Gastrocnemius medialis (tissue), 4 donors: ENCODE data around the gene MRPS18C. TPM values are rescaled to one million over a fixed set of nuclear protein-coding genes. Genes with fewer than 3 reads are reported as not detected.
A peak's percentile ranks its signal among the peaks of the same experiment; 100 is the strongest.

Source experiments
- ATAC-seq, 2 donors: fragments of 150-250 bp; one replicate each; pipeline ENCODE4 v1.9.1; 2016
- DNase-seq, 2 donors: peaks; one replicate each; pipeline ENCODE4 v3.0.0-alpha.2; 2019
- H3K27ac ChIP-seq, 4 donors: fragments of 200-600 bp; sonication (generic); 1 replicate in 1 of 4; 2 replicates in 3 of 4; pipeline ENCODE4 v1.5.1; 2016 to 2018; ENCODE audit warnings: mild to moderate bottlenecking in 2 of 4, moderate library complexity in 1 of 4
- H3K27me3 ChIP-seq, 3 donors: fragments of 200-600 bp; sonication (generic) in 2 of 3; 1 replicate in 1 of 3; 2 replicates in 2 of 3; pipeline versions ENCODE4 v1.5.1 to v1.6.0; 2016 to 2019; ENCODE audit warnings: mild to moderate bottlenecking in 1 of 3, moderate library complexity in 1 of 3
- H3K36me3 ChIP-seq, 2 donors: fragments of 200-600 bp; sonication (generic) in 1 of 2; one replicate each; pipeline ENCODE4 v1.5.1; 2017 to 2018
- H3K4me1 ChIP-seq, 2 donors: fragments of 200-600 bp; sonication (generic) in 1 of 2; one replicate each; pipeline ENCODE4 v1.5.1; 2016 to 2017; ENCODE audit warnings: mild to moderate bottlenecking in 2 of 2
- H3K4me3 ChIP-seq, 4 donors: fragments of 200-600 bp; sonication (generic) in 3 of 4; 1 replicate in 1 of 4; 2 replicates in 3 of 4; pipeline ENCODE4 v1.5.1; 2016 to 2019; ENCODE audit warnings: mild to moderate bottlenecking in 2 of 4
- H3K9me3 ChIP-seq, 3 donors: fragments of 200-600 bp; sonication (generic) in 2 of 3; 1 replicate in 1 of 3; 2 replicates in 2 of 3; pipeline ENCODE4 v1.5.1; 2016 to 2019
- POLR2A ChIP-seq, 2 donors: fragments of 450-650 bp; IDR thresholded peaks; one replicate each; pipeline ENCODE4 v1.6.1; 2017; ENCODE audit warnings: antibody characterized with exemption in 2 of 2, mild to moderate bottlenecking in 2 of 2, moderate library complexity in 2 of 2
- in situ Hi-C, 4 donors: fragments of 200-750 bp; cut with MboI; loops; one replicate each; pipeline versions ENCODE4 v1.15.0 to v1.8.0; 2017; ENCODE audit warnings: low sequenced_read_pairs in 4 of 4
- intact Hi-C: fragments of 100-400 bp; cut with DNase I; formaldehyde crosslinking; loops from one replicate; pipeline ENCODE4 v1.15.1; 2023; ENCODE audit warnings: low total_unique reads
- total RNA-seq, 4 donors: library from RNA; depleted of rRNA; stranded (reverse); fragments of >200 nt; gene quantifications; one replicate each; pipeline versions ENCODE4 v1.1.0 to v1.2.3, GENCODE V29; 2016
- TF ChIP-seq, protein P1 (sequence below), 5 experiments: fragments of 450-650 bp in 3 of 5; fragments of 200-600 bp in 2 of 5; sonication (generic) in 2 of 5; IDR thresholded peaks in 4 of 5; conservative IDR thresholded peaks in 1 of 5; 1 replicate in 4 of 5; 2 replicates in 1 of 5; pipeline ENCODE4 v1.5.1; 2016 to 2019; ENCODE audit warnings: antibody characterized with exemption in 5 of 5, mild to moderate bottlenecking in 3 of 5, moderate library complexity in 3 of 5

MRPS18C gene
- total RNA-seq: 10 to 100 TPM; 22.2 to 57.9 (median 33.8) TPM

DNA sequence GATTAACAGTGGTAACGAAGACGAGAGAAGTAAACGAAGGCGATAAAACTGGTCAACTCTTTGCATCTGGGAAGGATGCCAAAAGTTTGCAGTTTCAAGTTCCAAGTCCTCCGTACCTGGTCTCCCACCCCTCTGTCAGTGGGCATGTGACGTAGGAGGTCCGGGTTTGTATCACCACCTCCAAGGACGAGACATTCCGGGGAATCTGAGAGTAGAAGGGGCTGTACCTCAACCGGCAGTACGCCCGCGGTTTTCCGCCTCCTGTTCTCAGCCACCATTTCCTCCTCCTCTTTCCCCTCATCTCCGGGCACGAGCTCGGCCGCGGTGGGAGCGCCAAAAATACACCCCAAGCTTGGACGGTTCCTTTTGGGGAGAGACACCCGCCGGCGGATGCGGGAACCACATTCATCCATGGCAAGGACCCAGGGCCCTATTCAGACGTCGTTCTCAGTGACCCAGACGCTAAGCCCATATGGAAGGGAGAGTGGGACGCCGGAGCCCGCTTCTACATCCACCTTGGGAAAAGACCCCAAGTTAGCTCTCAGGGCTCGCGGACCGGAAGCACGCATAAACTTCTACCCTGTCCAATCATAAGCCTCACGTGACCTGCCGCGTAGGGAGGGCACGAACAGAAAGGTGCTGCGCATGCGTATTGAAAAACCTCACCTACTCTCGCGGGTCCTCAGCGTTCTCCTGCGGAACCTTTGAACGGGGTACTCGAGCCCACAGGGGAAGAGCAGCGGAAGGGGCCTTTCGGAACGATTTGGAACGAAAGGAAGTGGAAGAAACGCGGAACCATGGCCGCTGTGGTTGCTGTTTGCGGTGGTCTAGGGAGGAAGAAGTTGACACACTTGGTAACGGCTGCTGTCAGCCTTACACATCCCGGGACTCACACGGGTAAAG lies at the start of gene MRPS18C, which contains the start of gene HELQ:
Gene MRPS18C, plus strand, starts transcription at position 778 of the 903 bp plus-strand sequence. Its CDS starts 20 bp downstream, at position 798.
Gene HELQ, minus strand, starts transcription at position 543 of the 903 bp plus-strand sequence. Its CDS starts 130 bp downstream, at position 413.
- intact Hi-C loops: loop anchor here (1.0 to 10.0 kb wide), 6 partner anchors 30 to 1083 kb away; partner anchors contain the start of genes ABRAXAS1, COQ2, HNRNPD and SEC31A

DNA sequence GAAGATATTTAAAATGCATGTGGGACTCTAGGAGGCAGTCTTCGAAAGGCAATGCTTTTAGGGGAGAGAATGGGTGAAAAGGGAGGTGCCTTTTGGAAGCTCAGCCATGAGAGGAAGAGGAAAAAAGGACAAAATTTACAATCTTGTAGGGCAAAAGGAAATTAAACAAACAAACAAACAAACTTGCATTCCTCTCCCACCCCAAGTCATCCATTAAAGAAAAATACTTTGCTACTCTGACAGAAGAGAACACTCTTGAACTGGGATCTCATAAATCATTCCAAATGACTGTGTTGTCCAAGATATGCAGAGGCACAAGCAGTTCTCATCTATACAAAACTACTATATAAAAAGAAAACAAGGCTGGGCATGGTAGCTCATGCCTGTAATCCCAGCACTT lies 47.0 kb upstream of the MRPS18C start:
- in situ Hi-C loops (no loop called here), intact Hi-C loops (no loop called here)
- Histone ChIP-seq H3K27ac (no peak overlapping the region), H3K27me3 (no peaks in the 10 kb centered on the region), H3K9me3 (no peaks in the 10 kb centered on the region), H3K4me1 (no peaks in the 10 kb centered on the region), H3K36me3 (peaks cover 0 to 40% of the 10 kb centered on the region in 2 donors), H3K4me3 (no peak overlapping the region)
- ATAC-seq (no peak), DNase-seq (no peak)
- TF ChIP-seq, protein P1, sequence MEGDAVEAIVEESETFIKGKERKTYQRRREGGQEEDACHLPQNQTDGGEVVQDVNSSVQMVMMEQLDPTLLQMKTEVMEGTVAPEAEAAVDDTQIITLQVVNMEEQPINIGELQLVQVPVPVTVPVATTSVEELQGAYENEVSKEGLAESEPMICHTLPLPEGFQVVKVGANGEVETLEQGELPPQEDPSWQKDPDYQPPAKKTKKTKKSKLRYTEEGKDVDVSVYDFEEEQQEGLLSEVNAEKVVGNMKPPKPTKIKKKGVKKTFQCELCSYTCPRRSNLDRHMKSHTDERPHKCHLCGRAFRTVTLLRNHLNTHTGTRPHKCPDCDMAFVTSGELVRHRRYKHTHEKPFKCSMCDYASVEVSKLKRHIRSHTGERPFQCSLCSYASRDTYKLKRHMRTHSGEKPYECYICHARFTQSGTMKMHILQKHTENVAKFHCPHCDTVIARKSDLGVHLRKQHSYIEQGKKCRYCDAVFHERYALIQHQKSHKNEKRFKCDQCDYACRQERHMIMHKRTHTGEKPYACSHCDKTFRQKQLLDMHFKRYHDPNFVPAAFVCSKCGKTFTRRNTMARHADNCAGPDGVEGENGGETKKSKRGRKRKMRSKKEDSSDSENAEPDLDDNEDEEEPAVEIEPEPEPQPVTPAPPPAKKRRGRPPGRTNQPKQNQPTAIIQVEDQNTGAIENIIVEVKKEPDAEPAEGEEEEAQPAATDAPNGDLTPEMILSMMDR (IDR thresholded peaks at IDR 0.05 in 4 of 5, conservative IDR thresholded peaks at IDR 0.05 in 1 of 5): no peak
- TF ChIP-seq POLR2A (IDR thresholded peaks at IDR 0.05): no peak

More for the DNA sequence above, at the start of gene MRPS18C, which contains the start of gene HELQ:
- Histone ChIP-seq H3K36me3 (peaks cover 0 to 34% of the 10 kb centered on the region in 2 donors), H3K27ac (peak within 1 kb of the TSS; percentile 93 to 99 (median 98)), H3K27me3 (no peaks in the 10 kb centered on the region), H3K4me1 (peaks cover 20 to 31% of the 10 kb centered on the region in 2 donors), H3K9me3 (no peaks in the 10 kb centered on the region), H3K4me3 (peak within 1 kb of the TSS; percentile 79 to 98 (median 92))
- DNase-seq (peak; percentile 98), ATAC-seq (peak; percentile 99 to 100)
- peak; percentile 77 to 78 for TF ChIP-seq POLR2A (IDR thresholded peaks at IDR 0.05)
- TF ChIP-seq, protein P1 (IDR thresholded peaks at IDR 0.05 in 4 of 5, conservative IDR thresholded peaks at IDR 0.05 in 1 of 5): peak in 3 of 5 experiments; percentile 7 to 44 (median 19)
- in situ Hi-C loops: loop anchor here (10.0 to 25.0 kb wide), 7 partner anchors 168 to 1018 kb away; partner anchors contain the start of genes ENOPH1 (in 3 of the 4), HNRNPDL (in 3 of the 4), COPS4 (in 2 of the 4) and COQ2 (in 2 of the 4)

DNA sequence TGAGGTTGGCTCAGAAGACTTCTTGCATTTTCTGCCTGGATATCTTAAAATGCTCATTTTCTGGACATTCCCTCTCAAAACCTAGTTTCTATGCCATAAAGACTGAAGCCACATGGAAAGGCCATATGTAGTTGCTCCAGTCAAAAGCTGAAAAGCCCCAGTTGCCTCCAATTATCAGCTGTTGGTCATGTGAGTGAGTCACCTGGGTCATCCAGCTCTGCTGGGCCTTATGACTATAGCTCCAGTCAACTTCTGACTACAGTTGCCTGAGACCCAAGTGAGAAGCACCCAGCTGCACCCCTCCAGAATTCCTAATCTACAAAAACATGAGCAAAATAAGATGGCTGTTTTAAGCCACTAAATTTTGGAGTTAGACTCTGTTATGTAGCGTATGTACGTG lies 42.2 kb upstream of the MRPS18C start:
- Histone ChIP-seq H3K27me3 (no peaks in the 10 kb centered on the region), H3K36me3 (peaks cover under 1 to 60% of the 10 kb centered on the region in 2 donors), H3K27ac (no peak overlapping the region), H3K4me3 (no peak overlapping the region), H3K4me1 (no peaks in the 10 kb centered on the region), H3K9me3 (no peaks in the 10 kb centered on the region)
- in situ Hi-C loops (no loop called here), intact Hi-C loops (no loop called here)
- DNase-seq (no peak), ATAC-seq (no peak)
- TF ChIP-seq, protein P1 (IDR thresholded peaks at IDR 0.05 in 4 of 5, conservative IDR thresholded peaks at IDR 0.05 in 1 of 5): no peak
- TF ChIP-seq POLR2A (IDR thresholded peaks at IDR 0.05): no peak

DNA sequence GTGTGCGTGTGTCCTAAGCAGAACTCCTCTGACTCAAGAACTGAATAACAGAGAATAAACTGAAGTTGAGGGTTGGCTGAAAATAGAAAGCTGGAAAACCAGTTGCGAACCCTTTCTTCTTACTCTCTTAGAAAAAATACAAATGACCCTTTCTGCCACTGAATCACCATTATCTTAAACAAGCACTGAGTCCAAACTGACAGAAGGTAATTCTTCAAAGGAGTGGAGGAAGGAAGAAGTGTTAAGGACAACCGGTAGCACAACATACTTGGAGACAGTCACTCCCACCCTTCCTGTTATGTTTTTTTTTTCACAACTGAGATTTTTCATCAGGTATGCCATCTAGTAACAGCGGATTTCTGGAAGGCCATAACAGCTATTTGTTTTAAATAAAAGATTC lies 38.3 kb upstream of the MRPS18C start:
- intact Hi-C loops: no loop called here
- Histone ChIP-seq H3K36me3 (peaks cover 2 to 66% of the 10 kb centered on the region in 2 donors), H3K27me3 (no peaks in the 10 kb centered on the region), H3K27ac (no peak overlapping the region), H3K4me1 (no peaks in the 10 kb centered on the region), H3K9me3 (no peaks in the 10 kb centered on the region), H3K4me3 (no peak overlapping the region)
- DNase-seq: no peak
- TF ChIP-seq POLR2A (IDR thresholded peaks at IDR 0.05): no peak
- TF ChIP-seq, protein P1 (IDR thresholded peaks at IDR 0.05 in 4 of 5, conservative IDR thresholded peaks at IDR 0.05 in 1 of 5): no peak
- no peak for ATAC-seq
- in situ Hi-C loops: no loop called here
